Measurements from ENCODE around the gene TBCD. TPM values are rescaled to one million over a fixed set of nuclear protein-coding genes. Genes with fewer than 3 reads are reported as not detected.

Gene TBCD
- total RNA-seq, 1 donor from 2014 or later, result 50.9 TPM

- no peak for DNase-seq
These were observed 157.5 kb downstream of the TBCD start for GRCh38 chr17:82909322-82909904.

- no peak for DNase-seq
These were observed 158.2 kb downstream of the TBCD start for GRCh38 chr17:82910041-82910481.

- no peak for DNase-seq
These were observed 158.9 kb downstream of the TBCD start for GRCh38 chr17:82910770-82911169.

GRCh38 chr17:82911822-82912221 is 160.0 kb downstream of the TBCD start:
- DNase-seq, result no peak

- DNase-seq, result no peak
These were observed 160.7 kb downstream of the TBCD start for GRCh38 chr17:82912484-82913089.

- peak; percentile 60 for DNase-seq
These were observed 161.6 kb downstream of the TBCD start for GRCh38 chr17:82913304-82914043.

- DNase-seq, result peak; percentile 29
These were observed 162.5 kb downstream of the TBCD start for GRCh38 chr17:82914375-82914774.

- peak; percentile 18 for DNase-seq
These were observed 163.3 kb downstream of the TBCD start for GRCh38 chr17:82915010-82915756.

GRCh38 chr17:82915757-82916027 is 163.8 kb downstream of the TBCD start:
- no peak for DNase-seq

GRCh38 chr17:82917699-82918345 is 166.0 kb downstream of the TBCD start:
- DNase-seq, result peak; percentile 76

GRCh38 chr17:82918508-82918907 is 166.6 kb downstream of the TBCD start:
- no peak for DNase-seq

GRCh38 chr17:82920150-82920549 is 168.3 kb downstream of the TBCD start:
- no peak for DNase-seq

- DNase-seq, result no peak
These were observed 168.8 kb downstream of the TBCD start for GRCh38 chr17:82920715-82921114.

GRCh38 chr17:82921426-82921825 is 169.6 kb downstream of the TBCD start:
- DNase-seq, result no peak

GRCh38 chr17:82922646-82923045 is 170.8 kb downstream of the TBCD start:
- no peak for DNase-seq

GRCh38 chr17:82923366-82924113 is 171.7 kb downstream of the TBCD start:
- DNase-seq, result no peak

GRCh38 chr17:82924214-82924613 is 172.3 kb downstream of the TBCD start:
- no peak for DNase-seq

- DNase-seq, result peak; percentile 13
These were observed 172.9 kb downstream of the TBCD start for GRCh38 chr17:82924812-82925211.

- DNase-seq, result no peak
These were observed 173.5 kb downstream of the TBCD start for GRCh38 chr17:82925336-82925735.

GRCh38 chr17:82926081-82926480 is 174.2 kb downstream of the TBCD start:
- DNase-seq, result no peak

- DNase-seq, result no peak
These were observed 174.9 kb downstream of the TBCD start for GRCh38 chr17:82926716-82927115.

GRCh38 chr17:82927311-82927660 is 175.4 kb downstream of the TBCD start:
- no peak for DNase-seq
